Inferior parietal cortex (tissue), 1 donor: ENCODE results near the gene BOK.
"Not testable (repeated sequence)": the region's sequence is repeated elsewhere in the genome, so short reads cannot be mapped to it uniquely, and the experiment has no call there.

Experiments used
- DNase-seq: peaks from one replicate; pipeline ENCODE4 v3.0.0-alpha.2; 2016; ENCODE audit errors: extremely low spot score

BOK gene

DNA sequence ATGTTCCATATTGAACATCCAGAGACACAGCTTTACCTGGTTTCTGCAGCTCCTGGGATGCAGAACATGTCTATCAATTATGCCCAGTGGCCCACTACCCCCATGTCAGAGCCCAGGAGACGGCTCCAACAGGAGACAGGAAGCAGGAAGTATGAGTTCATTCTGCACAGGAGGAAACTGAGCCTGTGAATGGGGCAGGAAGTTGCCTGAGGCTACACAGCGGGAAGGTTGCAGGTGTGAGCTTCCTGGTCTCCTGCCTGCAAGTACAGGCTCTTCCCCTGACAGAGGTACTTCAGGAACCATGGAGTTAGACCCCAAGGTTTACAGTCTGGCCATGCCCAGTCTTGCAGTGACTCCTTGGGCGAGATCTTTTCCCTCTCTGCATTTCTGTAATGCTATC lies 2.8 kb upstream of the BOK start:
- DNase-seq = no peak

DNA sequence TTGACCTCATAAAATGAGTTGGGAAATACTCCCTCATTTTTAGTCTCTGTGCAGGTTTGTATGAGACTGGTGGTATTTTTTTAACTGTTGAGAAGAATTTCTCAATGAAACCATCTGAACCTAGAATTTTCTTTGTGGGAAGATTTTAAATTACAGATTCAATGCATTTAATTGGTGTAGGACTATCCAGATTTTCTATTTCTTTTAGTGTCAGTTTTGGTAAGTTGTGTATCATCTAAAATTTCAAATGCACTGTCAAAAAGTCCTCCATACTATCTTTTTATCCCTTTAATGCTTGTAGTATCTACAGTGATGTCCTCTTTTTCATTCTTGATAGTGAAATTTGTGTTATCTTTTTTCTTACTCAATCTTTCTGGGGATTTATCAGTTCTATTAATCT lies 1.8 kb upstream of the BOK start:
- no peak for DNase-seq

DNA sequence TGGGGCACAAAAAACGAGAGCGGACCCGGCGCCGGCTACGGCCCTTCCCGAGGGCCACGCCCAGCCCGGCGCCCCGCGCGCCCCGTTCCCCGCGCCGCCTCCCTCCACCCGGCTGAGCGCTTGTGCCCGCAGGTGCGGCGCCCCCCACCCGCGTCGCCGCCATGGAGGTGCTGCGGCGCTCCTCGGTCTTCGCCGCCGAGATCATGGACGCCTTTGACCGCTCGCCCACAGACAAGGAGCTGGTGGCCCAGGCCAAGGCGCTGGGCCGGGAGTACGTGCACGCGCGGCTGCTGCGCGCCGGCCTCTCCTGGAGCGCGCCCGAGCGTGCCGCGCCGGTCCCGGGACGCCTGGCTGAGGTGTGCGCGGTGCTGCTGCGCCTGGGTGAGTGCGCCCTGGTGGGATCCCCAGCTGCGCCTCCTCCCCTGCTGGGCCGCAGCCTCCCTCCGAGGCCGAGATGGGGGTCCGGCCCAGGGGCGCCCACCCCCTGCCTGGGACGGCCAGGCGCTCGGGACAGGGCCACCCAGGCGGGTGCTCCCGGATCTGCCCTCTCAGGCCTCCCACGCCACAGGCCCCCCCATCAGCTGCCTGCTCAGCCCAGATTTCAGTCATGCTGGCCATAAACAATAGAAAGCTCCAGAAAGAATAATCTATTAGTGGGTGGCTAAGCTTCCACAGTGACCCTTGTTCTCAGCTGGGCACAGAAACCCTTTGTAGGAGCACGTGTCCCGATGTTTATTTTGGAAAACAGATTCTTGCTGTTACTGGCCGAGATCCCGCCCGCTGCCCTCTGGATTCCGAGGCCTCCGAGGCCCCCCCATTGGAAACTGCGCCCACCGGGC lies 997 bp downstream of the BOK start:
- peak; percentile 84 for DNase-seq

DNA sequence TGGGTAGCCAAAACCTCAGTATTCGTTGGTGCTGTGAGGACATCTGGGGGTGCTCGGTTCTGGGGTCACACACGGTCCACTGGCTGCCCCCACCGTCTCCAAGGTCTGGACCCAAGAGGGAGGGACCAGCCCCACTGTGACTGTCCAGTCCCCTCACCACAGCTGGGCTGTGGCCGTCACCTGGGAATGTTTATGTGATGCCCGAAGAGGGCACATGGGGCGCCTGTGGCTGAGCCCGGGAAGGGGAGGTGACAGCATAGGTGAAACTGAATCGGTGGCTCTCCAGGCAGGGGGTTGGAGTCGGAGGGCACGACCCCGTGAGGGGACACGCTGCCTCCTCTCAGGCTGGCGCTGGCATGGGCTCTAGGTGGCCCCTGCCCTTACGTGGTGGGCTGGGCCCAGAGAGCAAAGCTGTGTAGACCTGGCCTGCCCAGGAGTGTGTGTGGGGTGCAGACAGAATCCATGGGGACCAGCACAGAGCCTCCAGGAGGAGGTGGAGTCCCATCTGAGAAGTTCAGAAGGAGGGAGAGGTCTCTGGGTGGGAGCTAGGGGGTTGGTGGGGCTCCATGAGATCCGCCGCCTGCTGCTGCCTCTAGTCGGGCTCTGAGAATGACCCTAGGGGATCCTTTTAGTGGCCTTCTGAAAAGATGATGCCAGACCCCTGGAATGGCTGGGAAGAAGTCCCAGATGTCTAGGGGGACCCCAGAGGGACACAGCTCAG lies 1.8 kb downstream of the BOK start:
- no peak for DNase-seq

DNA sequence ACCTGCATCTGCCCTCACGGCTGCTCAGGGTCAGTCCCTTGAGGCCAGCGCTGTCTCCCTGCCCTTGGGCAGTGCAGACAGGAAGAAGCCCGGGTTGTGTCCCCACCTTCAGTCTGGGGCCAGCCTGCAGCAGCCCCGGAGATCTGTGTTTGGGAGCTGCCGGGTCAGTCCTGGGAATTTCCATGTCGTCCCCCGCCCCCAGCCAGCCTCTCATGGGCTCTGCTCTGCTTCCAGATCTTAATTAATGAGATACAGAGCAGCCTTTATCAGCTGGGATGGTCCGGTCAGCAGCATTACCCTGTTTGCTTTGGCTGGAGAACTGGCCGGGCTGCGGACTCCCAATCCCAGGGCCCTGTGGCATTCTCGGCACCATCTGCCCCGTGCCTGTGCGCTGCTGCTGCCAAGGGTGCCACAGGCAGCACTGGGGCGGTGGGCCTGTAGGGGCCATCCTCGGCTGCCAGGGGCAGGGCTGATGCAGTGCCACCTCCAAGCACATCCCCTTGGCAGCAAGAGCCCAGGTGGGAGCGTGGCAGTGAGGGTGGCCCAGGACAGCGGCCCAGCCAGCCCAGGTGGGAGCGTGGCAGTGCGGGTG lies 2.4 kb downstream of the BOK start:
- no peak for DNase-seq

DNA sequence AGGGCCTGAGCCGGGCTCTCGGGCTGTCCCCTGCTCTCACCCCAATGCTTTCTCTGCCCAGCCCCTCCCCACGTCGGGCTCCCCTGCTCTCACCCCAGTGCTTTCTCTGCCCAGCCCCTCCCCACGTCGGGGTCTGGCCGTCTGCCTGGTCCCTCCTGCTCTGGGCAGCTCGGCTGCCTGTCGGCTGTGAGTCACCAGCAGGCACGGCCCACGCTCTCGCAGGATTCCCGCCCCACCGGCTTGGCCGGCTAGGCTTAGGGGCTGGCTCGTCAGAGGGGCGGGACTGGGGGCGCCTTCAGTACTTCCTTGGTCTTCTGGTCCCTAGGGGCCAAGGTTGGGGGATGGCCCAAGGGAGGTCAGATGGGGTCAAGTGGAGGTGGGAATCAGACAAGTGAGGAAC lies 3.3 kb downstream of the BOK start:
- peak; percentile 70 for DNase-seq

DNA sequence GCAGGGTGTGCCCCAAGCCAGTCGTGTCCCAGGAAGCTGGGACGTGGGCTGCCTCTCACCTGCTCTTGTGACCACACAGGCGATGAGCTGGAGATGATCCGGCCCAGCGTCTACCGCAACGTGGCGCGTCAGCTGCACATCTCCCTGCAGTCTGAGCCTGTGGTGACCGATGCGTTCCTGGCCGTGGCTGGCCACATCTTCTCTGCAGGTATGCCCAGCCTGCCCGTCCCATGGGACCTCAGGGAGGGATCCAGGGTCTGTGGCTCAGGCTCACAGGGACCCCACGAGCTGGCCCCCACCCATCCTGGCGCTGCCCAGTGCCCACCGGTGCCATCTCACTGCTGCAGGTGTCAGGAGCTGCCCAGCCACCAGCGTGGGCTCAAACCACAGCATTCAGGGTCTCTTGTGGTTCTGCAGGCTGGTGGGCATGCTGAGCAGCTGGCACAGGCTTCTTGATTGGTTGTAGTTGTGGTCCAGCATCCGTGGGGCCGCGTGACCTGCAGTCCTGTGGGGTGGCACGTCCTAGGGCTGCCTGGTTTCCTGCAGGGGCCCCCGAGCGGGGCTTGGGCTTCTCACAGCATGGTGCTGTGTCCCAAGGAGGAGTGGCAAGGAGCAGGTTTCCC lies 3.8 kb downstream of the BOK start:
- DNase-seq = no peak

DNA sequence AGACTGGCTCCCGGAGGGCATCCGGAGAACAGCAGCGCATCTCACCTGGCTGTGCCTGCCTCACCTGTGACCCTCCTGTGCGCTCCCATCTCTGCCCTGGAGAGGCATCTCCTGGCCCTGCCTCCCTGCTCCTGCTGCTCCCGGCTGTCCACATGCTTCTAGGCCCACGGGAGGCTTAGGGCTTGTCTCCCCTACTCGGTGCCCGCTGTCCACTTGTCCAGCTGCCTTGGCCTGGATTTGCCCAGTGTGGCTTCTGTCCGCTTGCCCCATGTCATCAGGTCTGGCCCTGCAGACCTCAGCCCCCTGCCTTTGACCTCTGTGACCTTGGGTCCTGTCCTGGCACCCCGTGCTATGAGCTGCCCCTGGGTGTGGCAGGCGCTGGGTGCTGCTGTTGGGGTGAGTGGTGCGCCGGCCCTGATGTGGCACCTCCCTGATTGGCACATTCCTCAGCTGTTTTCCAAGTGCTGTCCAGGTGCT lies 4.5 kb downstream of the BOK start:
- DNase-seq = no peak

DNA sequence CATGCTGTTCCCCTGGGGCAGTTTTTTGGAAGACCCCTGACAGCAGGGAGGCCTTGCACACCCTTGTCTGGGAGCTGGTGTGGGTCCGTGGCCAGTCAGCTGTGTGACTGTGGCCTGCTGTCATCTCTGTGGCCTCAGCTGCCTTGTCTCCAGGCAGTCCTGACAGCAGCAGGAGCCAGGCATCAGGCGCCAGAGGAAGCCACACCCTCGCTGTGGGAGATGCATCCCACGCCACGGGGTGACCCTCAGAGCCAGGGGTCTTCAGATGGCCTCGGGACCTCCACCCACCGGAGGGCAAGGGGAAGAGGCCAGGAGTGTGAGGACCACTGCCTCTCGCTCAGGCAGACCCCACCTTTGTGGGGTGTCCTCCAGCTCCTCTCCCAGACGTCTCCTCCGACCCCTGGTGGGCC lies 5.0 kb downstream of the BOK start:
- no peak for DNase-seq

DNA sequence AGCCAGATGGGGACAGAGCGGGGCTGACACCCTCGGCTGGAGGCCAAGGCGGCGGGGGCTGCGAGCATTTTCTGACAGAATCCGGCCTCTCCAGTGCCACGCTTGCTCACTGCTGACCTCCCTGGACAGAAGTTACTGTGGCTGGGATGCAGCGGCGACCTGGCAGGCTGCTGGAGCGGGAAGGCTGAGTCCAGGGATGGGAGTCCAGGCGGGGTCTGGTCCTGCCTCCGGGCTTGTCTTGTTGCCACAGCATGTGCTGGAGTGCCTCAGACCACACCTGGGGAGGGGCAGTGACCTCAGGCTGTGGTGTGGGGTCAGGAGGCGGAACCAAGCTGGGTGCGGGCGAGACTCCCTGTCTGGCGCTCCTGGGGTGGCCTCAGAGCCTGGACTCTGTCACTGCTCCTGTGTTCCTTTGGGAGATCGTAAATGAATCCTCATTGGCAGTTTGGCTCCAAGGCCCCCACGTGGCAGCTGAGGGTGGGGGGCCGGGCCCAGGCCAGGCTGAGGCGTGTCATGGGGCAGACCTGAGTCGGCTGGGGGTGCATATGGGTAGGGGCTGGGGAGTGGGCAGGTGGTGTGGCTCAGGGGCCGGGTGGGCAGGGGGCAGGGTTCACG lies 5.5 kb downstream of the BOK start:
- DNase-seq = no peak

DNA sequence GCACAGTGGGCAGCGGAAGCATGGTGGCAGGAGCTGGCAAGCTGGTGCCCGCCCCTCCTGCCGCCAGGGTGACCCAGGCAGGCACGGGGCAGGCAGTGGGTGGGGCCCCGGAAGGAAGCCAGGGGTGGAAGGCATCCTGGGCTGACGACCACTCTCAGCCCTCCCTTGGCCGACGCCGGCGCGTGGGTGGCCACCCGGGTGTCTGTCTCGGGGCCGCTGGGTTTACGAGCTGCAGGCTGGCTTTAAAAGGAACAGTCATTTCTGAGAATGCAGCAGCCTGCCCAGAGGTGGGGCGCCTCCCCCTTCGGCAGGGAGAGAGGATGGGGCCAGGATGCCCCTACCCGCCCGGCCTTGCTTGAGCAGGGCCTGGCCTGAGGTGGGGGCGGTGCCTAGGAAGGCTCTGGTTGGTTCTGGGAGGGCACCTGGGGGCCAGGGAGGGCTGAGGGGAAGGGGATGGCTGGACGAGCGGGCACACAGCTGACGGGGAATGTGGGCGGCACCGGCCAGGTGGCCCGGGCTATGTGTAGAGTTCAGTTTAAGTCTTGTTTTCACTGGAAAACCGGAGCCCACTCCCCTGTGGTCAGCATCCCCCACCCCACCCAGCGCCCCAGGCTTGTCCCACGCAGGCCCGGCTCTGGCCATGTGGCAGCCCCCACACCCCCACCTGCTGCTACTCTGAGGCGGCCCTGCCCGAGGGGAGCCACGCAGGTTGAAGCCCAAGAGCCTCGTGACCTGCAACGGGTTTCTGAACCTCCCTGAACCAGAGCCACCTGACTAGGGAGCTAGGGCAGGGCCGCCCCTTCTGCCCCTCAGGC lies 6.3 kb downstream of the BOK start:
- DNase-seq = no peak

DNA sequence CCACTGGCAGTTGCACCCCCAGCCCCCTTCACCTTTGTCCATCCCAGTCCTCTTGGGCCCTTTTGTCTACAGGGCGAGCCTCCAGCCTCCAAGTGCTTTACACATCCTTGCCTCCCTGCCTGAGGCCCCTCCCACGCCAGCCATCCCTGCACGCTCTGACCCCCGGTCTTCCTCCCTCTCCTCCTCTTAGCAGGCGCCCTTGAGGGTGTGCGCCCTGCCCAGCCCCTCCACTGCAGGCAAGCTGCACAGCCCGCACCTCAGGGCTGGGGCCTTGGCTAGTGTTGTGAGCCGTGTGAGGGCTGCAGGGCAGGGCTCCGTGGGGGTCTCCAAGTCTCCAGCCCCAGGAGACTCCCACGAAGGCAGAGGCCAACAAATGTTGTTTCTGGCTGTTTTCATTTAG lies 6.9 kb downstream of the BOK start:
- DNase-seq = no peak

DNA sequence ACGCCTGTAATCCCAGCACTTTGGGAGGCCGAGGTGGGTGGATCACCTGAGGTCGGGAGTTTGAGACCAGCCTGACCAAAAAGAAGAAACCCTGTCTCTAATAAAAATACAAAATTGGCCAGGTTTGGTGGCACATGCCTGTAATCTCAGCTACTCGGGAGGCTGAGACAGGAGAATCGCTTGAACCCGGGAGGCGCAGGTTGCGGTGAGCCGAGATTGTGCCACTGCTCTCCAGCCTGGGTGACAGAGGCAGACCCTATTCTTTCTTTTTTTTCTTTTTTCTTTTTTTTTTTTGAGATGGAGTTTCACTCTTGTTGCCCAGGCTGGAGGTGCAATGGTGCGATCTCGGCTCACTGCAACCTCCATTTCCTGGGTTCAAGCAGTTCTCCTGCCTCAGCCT lies 7.5 kb downstream of the BOK start:
- DNase-seq = not testable (repeated sequence)

DNA sequence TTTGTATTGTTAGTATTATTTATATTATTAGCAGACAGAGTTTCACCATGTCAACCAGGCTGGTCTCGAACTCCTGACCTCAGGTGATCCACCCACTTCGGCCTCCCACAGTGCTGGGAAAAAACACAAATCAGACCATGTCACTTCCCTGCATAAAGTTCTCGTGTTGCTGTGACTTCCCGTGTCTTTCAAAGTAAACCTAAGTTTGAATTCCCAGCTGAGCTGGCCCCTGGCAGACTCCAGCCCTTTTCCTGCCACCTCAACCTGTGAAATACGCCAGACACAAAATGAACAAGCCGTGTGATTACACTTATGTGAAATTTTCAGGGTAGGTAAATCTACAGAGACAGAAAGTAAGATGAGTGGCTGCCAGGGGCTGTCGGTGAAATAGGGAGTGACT lies 7.9 kb downstream of the BOK start:
- DNase-seq = no peak

DNA sequence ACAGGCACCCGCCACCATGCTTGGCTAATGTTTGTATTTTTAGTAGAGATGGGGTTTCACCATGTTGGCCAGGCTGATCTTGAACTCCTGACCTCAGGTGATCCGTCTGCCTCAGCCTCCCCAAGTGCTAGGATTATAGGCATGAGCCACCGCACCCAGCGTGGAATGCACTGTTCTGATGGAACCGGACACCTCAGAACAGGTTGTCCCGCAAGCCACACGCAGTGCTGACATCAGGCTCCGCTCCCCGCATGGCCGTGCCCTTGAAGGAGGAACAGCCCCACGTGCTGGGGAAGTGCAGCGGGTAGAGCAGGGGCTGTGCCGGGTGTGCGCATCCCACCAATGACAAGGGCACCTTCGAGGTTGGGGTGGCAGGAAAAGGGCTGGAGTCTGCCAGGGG lies 8.7 kb downstream of the BOK start:
- not testable (repeated sequence) for DNase-seq

DNA sequence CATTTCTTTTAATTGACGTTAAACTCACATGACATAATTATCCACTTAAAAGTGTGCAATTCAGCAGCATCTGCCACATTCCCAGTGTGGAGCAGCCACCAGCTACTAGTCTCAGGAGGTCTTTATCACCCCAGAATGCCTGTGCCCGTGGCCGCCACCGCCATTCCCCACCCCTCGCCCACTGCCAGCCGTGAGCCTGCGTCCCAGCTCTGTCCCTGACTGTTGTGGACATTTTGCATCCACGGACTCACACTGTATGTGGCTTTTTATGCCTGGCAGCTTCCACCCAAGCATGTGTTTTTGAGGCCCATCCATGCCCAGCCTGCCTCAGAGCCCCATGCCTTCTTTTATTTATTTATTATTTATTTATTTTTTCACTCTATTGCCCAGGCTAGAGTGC lies 9.2 kb downstream of the BOK start:
- DNase-seq = no peak

DNA sequence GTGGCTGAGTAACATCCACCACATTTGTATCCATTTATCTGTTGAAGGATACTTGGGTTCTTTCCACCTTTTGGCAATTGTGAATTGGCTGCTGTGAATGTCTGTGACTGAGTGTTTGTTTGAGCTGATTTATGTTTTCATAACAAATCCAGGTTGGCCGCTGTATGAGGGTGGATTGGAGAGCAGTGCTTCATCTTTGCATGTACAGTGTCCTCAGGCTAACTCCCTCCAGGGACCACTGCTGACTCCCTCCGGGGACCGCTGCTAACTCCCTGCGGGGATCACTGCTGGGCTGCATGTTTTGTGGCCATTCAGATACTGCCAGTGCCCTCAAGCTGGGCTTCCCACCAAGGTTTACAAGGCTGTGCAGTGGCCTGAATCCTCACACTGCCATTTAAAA lies 10.2 kb downstream of the BOK start:
- no peak for DNase-seq

DNA sequence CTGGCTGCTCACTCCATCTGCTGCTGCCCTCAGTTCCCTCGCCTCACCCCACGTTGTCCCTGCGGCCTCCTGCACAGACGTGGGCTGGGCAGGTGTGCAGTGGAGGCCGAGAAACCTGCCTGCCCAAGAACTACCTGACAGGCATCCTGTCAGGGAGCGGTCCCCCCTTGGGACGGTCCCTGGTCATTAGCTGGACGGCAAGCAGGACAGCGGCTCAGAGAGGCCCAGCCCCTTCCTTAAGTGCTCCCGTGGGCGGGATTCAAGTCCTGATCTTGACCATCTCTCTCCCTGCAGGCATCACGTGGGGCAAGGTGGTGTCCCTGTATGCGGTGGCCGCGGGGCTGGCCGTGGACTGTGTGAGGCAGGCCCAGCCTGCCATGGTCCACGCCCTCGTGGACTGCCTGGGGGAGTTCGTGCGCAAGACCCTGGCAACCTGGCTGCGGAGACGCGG lies 11.3 kb downstream of the BOK start:
- no peak for DNase-seq

DNA sequence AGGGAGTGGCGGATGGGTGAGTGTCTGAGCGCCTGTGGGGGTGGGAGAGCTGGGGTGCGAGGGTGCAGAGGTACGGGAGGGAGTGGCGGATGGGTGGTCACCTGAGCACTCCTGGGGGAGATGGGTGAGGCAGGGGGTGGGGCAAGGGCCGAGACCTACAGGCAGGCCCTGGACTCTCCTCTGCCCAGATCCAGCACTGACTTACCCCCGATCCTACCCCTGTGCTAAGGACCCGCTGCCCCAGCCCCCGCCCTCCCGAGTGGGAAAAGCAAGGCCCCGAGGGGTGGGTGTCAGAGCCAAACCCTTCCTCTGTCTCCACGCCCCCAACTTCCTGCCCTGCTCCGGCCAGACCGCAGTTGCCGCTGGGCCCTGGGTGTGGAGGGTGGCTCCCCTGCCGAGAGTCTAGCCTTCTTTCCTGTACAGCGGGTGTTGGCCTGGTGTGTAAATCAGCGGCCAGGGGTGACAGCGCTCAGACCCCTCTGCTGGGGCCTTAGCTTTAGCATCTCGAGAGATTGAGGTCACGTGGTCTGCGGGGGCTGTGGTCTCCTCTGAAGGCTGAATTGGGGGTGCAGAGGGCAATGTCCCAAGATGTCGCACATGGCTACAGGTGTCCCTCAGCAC lies 12.5 kb downstream of the BOK start:
- DNase-seq = no peak

DNA sequence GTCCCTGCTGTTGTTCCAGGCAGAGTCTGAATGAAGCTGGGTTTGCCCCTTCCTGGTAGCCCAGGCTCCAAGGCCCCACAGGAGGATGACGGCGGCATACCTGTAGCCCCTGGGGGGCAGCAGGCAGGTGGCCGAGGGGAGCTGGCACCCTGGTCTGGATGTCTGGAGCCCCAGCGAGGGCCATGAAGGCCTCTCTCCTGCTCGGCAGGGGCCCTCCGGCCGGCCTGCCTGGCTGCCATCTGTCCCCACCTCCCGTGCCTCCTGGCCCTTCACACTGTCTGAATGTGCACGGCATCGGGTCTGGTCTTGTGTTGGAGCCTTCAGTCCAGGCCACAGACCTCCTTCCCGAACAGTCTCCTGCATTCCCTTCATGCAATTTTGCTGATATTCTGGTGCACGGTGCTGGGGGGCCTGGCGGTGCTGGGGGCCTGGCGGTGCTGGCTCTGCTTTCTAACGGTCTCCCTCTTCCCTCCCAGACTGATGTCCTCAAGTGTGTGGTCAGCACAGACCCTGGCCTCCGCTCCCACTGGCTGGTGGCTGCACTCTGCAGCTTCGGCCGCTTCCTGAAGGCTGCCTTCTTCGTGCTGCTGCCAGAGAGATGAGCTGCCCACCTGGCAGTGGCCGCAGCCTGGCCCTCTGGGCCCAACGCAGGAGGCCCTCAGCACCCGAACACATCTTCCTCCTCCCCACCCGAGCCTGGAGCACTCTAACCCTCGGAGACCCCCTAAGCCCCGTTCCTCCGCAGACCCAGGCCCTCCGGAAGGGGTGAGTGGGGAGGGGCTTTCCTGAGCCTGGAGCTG lies 13.5 kb downstream of the BOK start:
- DNase-seq = no peak
